ENCODE measurements around the gene TSR2.

DNA sequence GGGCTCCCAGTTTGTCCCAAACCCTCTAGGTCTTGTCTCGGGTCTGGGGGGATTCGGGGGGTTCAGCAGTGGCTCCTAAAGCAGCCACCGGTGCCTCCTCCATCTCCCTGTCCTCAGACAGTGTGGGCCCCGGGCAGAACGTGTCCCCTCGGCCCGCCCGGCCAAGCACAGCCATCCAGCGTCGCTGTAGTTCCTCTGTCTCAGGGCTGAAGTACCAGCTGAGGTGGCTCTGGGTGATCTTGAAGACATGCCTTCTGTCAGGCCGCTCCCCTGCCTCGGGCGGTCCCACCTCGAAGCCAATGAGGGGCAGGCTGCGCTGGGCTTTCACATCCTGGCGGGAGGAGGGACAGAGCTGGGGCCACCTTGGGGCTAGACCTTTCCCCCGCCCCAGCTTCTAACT, 5.9 kb downstream of the TSR2 start:
- TF ChIP-seq, protein P1, sequence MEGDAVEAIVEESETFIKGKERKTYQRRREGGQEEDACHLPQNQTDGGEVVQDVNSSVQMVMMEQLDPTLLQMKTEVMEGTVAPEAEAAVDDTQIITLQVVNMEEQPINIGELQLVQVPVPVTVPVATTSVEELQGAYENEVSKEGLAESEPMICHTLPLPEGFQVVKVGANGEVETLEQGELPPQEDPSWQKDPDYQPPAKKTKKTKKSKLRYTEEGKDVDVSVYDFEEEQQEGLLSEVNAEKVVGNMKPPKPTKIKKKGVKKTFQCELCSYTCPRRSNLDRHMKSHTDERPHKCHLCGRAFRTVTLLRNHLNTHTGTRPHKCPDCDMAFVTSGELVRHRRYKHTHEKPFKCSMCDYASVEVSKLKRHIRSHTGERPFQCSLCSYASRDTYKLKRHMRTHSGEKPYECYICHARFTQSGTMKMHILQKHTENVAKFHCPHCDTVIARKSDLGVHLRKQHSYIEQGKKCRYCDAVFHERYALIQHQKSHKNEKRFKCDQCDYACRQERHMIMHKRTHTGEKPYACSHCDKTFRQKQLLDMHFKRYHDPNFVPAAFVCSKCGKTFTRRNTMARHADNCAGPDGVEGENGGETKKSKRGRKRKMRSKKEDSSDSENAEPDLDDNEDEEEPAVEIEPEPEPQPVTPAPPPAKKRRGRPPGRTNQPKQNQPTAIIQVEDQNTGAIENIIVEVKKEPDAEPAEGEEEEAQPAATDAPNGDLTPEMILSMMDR (IDR thresholded peaks at IDR 0.05; ENCODE audit: extremely low read depth in 1 of 2, insufficient read depth in 1 of 2, low read depth in 1 of 2, low read length in 2 of 2): no peak
- TF ChIP-seq POLR2AphosphoS5 (IDR thresholded peaks at IDR 0.05; ENCODE audit: insufficient read depth, low read depth, low read length): no peak

All from endothelial cell of umbilical vein (primary cell).